HepG2 (cell line): ENCODE results near the gene B3GNT8. TPM values are rescaled to one million over a fixed set of nuclear protein-coding genes. Genes with fewer than 3 reads are reported as not detected.
A peak's percentile ranks its signal among the peaks of the same experiment; 100 is the strongest.

ENCODE experiments used
- ATAC-seq: fragments of 200-7000 bp; cut with Tn5 transposase; 3 replicates; pipeline ENCODE4 v1.9.1; 2020; ENCODE audit warnings: mild to moderate bottlenecking, moderate library complexity
- BruUV-seq: library from RNA; stranded (reverse); fragments of 400-500 nt; replicated peaks from 2 replicates; lab custom pipeline; 2021; lab: Mats Ljungman, UMichigan
- CTCF ChIA-PET: fragments of 300-600 bp; formaldehyde crosslinking; extraction: SDS; loops from one replicate; lab custom pipeline; 2021; ENCODE audit warnings: low total read pairs, inconsistent platforms, low intra/inter-chr PET ratio; lab: Yijun Ruan, JAX
- POLR2A ChIA-PET: fragments of 350-600 bp; sonication (Branson Sonifier 250); formaldehyde crosslinking; loops from one replicate; lab custom pipeline; 2020; ENCODE audit warnings: antibody characterized with exemption, inconsistent platforms; lab: Yijun Ruan, JAX
- DNase-seq: peaks from one replicate; pipeline ENCODE4 v3.0.0-alpha.2; 2015; ENCODE audit warnings: low spot score
- FAIRE-seq: peaks from 3 replicates; lab custom pipeline; 2011; peaks lifted over from hg19 to GRCh38; lab: Jason Lieb, UNC
- H2AFZ ChIP-seq: one replicate; pipeline ENCODE4 v1.6.1; 2011; ENCODE audit warnings: low read length, inconsistent platforms
- H3K27ac ChIP-seq: fragments of 300-600 bp; 3 replicates; pipeline ENCODE4 v1.8.0; 2011; ENCODE audit warnings: mixed run types, mild to moderate bottlenecking, mixed read lengths, low read length, inconsistent platforms; ENCODE audit not compliant: insufficient read depth; ENCODE audit errors: extremely low read length
- H3K27me3 ChIP-seq, 2 experiments: fragments of 200-600 bp in 1 of 2; 2 replicates in 1 of 2; 3 replicates in 1 of 2; pipeline versions ENCODE4 v1.6.0 to v1.8.0; 2011; ENCODE audit warnings: low read length in 2 of 2, mild to moderate bottlenecking in 2 of 2, moderate library complexity in 2 of 2, inconsistent platforms in 1 of 2; ENCODE audit not compliant: insufficient read depth in 2 of 2, control insufficient read depth in 1 of 2
- H3K36me3 ChIP-seq, 2 experiments: fragments of 200-600 bp in 1 of 2; replicated peaks in 1 of 2; 2 replicates in 1 of 2; 3 replicates in 1 of 2; pipeline versions ENCODE4 v1.5.1 to v1.8.0; 2011; ENCODE audit warnings: low read length in 2 of 2, inconsistent platforms in 1 of 2; ENCODE audit not compliant: insufficient read depth in 2 of 2, control insufficient read depth in 1 of 2
- H3K4me1 ChIP-seq: 2 replicates; pipeline ENCODE4 v1.5.1; 2012; ENCODE audit warnings: low read length, inconsistent platforms; ENCODE audit not compliant: insufficient read depth
- H3K4me2 ChIP-seq: 2 replicates; pipeline ENCODE4 v1.6.0; 2011; ENCODE audit warnings: low read depth, low read length, inconsistent platforms
- H3K4me3 ChIP-seq, 3 experiments: fragments of 200-600 bp in 1 of 3; sonication (generic), shearing (Covaris generic) in 1 of 3; replicated peaks in 1 of 3; 2 replicates each; pipeline ENCODE4 v1.5.1; 2011 to 2016; ENCODE audit warnings: low read length in 3 of 3, inconsistent platforms in 2 of 3, low read depth in 2 of 3, mild to moderate bottlenecking in 2 of 3, control low read depth in 1 of 3, mixed read lengths in 1 of 3; ENCODE audit not compliant: insufficient read depth in 1 of 3
- H3K79me2 ChIP-seq: one replicate; pipeline ENCODE4 v1.6.1; 2011; ENCODE audit warnings: low read length, inconsistent platforms; ENCODE audit not compliant: insufficient read depth
- H3K9ac ChIP-seq: 2 replicates; pipeline ENCODE4 v1.6.0; 2011; ENCODE audit warnings: mild to moderate bottlenecking, low read depth, low read length, inconsistent platforms; ENCODE audit not compliant: insufficient read depth
- H3K9me3 ChIP-seq: 2 replicates; pipeline ENCODE4 v1.5.1; 2012; ENCODE audit warnings: mild to moderate bottlenecking, low read length
- H4K20me1 ChIP-seq: 2 replicates; pipeline ENCODE4 v1.6.0; 2011; ENCODE audit warnings: inconsistent platforms, mild to moderate bottlenecking, low read length, moderate library complexity; ENCODE audit not compliant: insufficient read depth
- STAG1 ChIP-seq: sonication (generic); formaldehyde crosslinking; IDR thresholded peaks from 2 replicates; pipeline ENCODE4 v1.4.0; 2020; ENCODE audit warnings: missing genetic modification reagents
- WGBS: methylation state at CpG from one replicate; pipeline ENCODE4 v1.1.6; 2017; ENCODE audit warnings: low lambda C conversion rate; 5-methylcytosine and 5-hydroxymethylcytosine counted together
- in situ Hi-C: cut with HindIII; loops from 2 replicates; pipeline ENCODE4 v1.10.0; 2017; ENCODE audit warnings: low pct_unique_long_range_greater_than_20kb; ENCODE audit not compliant: extremely low pct_ligation_motif_present
- intact Hi-C: fragments of 100-400 bp; cut with micrococcal nuclease; formaldehyde crosslinking; loops from one replicate; pipeline ENCODE4 v1.10.0; 2022; ENCODE audit not compliant: unreplicated experiment
- polyA plus RNA-seq, 8 experiments: library from polyadenylated mRNA; depleted of rRNA in 3 of 8; stranded (reverse) in 7 of 8; unstranded in 1 of 8; fragments of >200 nt; fragmentation: Illumina TruSeq in 4 of 8; extraction: Trizol in 4 of 8; gene quantifications; 2 replicates each; pipeline versions ENCODE4 v1.2.1 to v1.2.3, GENCODE V29; 2011 to 2016; ENCODE audit warnings: low read depth in 4 of 8, missing spikeins in 1 of 8, mixed read lengths in 1 of 8; ENCODE audit not compliant: insufficient read depth in 1 of 8
- total RNA-seq, 5 experiments: library from RNA; depleted of rRNA; stranded (reverse); fragments of >200 nt; fragmentation: Illumina TruSeq; extraction: Trizol; gene quantifications; 2 replicates each; pipeline ENCODE4 v1.2.3, GENCODE V29; 2016; ENCODE audit warnings: low read depth in 1 of 5
- TF ChIP-seq, protein P1 (sequence below): sonication (generic); formaldehyde crosslinking; IDR thresholded peaks from 2 replicates; pipeline ENCODE4 v1.4.0; 2020; ENCODE audit warnings: missing genetic modification reagents, borderline replicate concordance
- TF ChIP-seq, protein P2 (sequence below), 2 experiments: sonication (generic) in 1 of 2; formaldehyde crosslinking in 1 of 2; IDR thresholded peaks; 2 replicates each; pipeline versions ENCODE4 v1.4.0 to v1.6.1; 2018 to 2020; ENCODE audit warnings: missing genetic modification reagents in 2 of 2, borderline replicate concordance in 1 of 2, low read depth in 1 of 2, mild to moderate bottlenecking in 1 of 2, missing biosample characterization in 1 of 2
- TF ChIP-seq, protein P3 (sequence below): sonication (generic); formaldehyde crosslinking; IDR thresholded peaks from 2 replicates; pipeline ENCODE4 v1.5.0; 2020; ENCODE audit warnings: mild to moderate bottlenecking, missing genetic modification reagents, moderate library complexity

Gene B3GNT8
- total and polyA plus RNA-seq, 2 of the 13 experiments (the other 11 are each of a cell fraction or from before 2014, with no cell fraction given) = 0.26 to 1.9 TPM

DNA sequence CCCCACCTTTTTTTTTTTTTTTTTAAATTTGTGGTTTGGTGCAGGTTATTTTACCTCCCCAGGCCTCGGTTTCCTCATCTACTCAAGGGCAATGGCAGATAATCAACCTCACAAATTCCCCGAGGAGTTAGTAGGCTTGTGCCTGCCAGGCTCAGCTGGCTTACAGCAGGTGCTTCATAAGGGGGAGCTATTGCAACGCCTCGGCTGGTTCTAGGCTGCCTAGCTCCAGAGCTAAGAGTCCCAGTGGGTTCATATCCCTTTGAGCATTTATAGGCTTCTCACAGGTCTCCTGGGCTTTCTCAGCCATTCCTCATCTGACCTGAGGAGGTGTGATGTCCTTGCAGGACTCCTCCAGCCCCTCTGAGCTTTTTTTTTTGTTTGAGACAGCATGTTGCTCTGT lies 18.9 kb downstream of the B3GNT8 start:
- no TSS peak for BruUV-seq
- no peaks in the 10 kb centered on the region for H4K20me1 ChIP-seq
- H3K27me3 ChIP-seq = no peaks in the 10 kb centered on the region
- H3K79me2 ChIP-seq = no peaks in the 10 kb centered on the region
- H3K9me3 ChIP-seq = no peaks in the 10 kb centered on the region
- TF ChIP-seq, protein P1, sequence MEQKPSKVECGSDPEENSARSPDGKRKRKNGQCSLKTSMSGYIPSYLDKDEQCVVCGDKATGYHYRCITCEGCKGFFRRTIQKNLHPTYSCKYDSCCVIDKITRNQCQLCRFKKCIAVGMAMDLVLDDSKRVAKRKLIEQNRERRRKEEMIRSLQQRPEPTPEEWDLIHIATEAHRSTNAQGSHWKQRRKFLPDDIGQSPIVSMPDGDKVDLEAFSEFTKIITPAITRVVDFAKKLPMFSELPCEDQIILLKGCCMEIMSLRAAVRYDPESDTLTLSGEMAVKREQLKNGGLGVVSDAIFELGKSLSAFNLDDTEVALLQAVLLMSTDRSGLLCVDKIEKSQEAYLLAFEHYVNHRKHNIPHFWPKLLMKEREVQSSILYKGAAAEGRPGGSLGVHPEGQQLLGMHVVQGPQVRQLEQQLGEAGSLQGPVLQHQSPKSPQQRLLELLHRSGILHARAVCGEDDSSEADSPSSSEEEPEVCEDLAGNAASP (CRISPR knock-in tag) = no peak
- peak; percentile 18; the same call in 1 of the 2 replicates for TF ChIP-seq STAG1 (CRISPR knock-in tag)
- TF ChIP-seq, protein P2, sequence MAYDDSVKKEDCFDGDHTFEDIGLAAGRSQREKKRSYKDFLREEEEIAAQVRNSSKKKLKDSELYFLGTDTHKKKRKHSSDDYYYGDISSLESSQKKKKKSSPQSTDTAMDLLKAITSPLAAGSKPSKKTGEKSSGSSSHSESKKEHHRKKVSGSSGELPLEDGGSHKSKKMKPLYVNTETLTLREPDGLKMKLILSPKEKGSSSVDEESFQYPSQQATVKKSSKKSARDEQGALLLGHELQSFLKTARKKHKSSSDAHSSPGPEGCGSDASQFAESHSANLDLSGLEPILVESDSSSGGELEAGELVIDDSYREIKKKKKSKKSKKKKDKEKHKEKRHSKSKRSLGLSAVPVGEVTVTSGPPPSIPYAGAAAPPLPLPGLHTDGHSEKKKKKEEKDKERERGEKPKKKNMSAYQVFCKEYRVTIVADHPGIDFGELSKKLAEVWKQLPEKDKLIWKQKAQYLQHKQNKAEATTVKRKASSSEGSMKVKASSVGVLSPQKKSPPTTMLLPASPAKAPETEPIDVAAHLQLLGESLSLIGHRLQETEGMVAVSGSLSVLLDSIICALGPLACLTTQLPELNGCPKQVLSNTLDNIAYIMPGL (CRISPR knock-in tag; IDR thresholded peaks at IDR 0.05; ENCODE audit: borderline replicate concordance in 1 of 2, low read depth in 1 of 2) = no peak
- TF ChIP-seq, protein P3, sequence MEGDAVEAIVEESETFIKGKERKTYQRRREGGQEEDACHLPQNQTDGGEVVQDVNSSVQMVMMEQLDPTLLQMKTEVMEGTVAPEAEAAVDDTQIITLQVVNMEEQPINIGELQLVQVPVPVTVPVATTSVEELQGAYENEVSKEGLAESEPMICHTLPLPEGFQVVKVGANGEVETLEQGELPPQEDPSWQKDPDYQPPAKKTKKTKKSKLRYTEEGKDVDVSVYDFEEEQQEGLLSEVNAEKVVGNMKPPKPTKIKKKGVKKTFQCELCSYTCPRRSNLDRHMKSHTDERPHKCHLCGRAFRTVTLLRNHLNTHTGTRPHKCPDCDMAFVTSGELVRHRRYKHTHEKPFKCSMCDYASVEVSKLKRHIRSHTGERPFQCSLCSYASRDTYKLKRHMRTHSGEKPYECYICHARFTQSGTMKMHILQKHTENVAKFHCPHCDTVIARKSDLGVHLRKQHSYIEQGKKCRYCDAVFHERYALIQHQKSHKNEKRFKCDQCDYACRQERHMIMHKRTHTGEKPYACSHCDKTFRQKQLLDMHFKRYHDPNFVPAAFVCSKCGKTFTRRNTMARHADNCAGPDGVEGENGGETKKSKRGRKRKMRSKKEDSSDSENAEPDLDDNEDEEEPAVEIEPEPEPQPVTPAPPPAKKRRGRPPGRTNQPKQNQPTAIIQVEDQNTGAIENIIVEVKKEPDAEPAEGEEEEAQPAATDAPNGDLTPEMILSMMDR = peak; percentile 17; the same call in 1 of the 2 replicates
- WGBS = 84% methylated on average over 4 of the region's 4 CpGs
- H3K4me2 ChIP-seq = no peak overlapping the region
- no peak overlapping the region for H2AFZ ChIP-seq
- peaks cover 30% of the 10 kb centered on the region for H3K4me1 ChIP-seq
- FAIRE-seq = no peak
- in situ Hi-C loops (no loop called here), intact Hi-C loops (no loop called here)
- H3K27ac ChIP-seq = no peak overlapping the region
- H3K4me3 ChIP-seq = no peak overlapping the region
- no peak for DNase-seq
- H3K9ac ChIP-seq = no peak overlapping the region
- H3K36me3 ChIP-seq = peaks cover 2 to 3% of the 10 kb centered on the region in 2 experiments; a peak in 3 of 5 replicates
- ChIA-PET POLR2A (interaction anchor here (0.7 to 2.8 kb wide), 5 partner anchors 10 to 44 kb away, joined by 4 to 13 read pairs (median 8); partner anchors contain the start of genes B3GNT8 and B9D2), CTCF (no interaction called here)
- peak; percentile 25; the same call in 2 of the 3 replicates for ATAC-seq
